Nucleus accumbens (tissue), 56 donors: ENCODE results near the gene FUOM.
"Not testable (repeated sequence)": the region's sequence is repeated elsewhere in the genome, so short reads cannot be mapped to it uniquely, and the experiment has no call there.

Experiments
- DNase-seq, 56 donors: peaks; one replicate each; lab custom pipeline; 2025; lab: John Stamatoyannopoulos, UW

Gene FUOM

GRCh38 chr10:133388973-133389818 is 31.4 kb upstream of the FUOM start:
- DNase-seq = no peak

GRCh38 chr10:133388236-133388972 is 30.6 kb upstream of the FUOM start:
- peak in 1 of 56 donors; percentile 11 for DNase-seq

GRCh38 chr10:133386951-133387350 is 29.1 kb upstream of the FUOM start:
- DNase-seq = not testable (repeated sequence)

GRCh38 chr10:133385214-133385613 is 27.4 kb upstream of the FUOM start:
- no peak for DNase-seq

- no peak for DNase-seq
Measured at GRCh38 chr10:133384071-133384470, 26.3 kb upstream of the FUOM start.

GRCh38 chr10:133383551-133383950 is 25.7 kb upstream of the FUOM start:
- DNase-seq = no peak

GRCh38 chr10:133381036-133381435 is 23.2 kb upstream of the FUOM start:
- no peak for DNase-seq

- DNase-seq = peak in 31 of 56 donors; percentile 11 to 62 (median 41)
Measured at GRCh38 chr10:133379801-133380666, 22.2 kb upstream of the FUOM start.

- peak in 46 of 56 donors; percentile 3 to 78 (median 53) for DNase-seq
Measured at GRCh38 chr10:133379152-133379800, 21.5 kb upstream of the FUOM start, which contains the start of gene PAOX. Gene PAOX, plus strand, starts transcription at chr10:133379262. Its CDS starts 55 bp downstream, at chr10:133379317.

- DNase-seq = peak in 49 of 56 donors; percentile 35 to 84 (median 64)
Measured at GRCh38 chr10:133378251-133379096, 20.7 kb upstream of the FUOM start.

GRCh38 chr10:133377818-133378250 is 20.0 kb upstream of the FUOM start:
- no peak for DNase-seq

GRCh38 chr10:133377025-133377817 is 19.4 kb upstream of the FUOM start:
- DNase-seq = no peak

- not testable (repeated sequence) for DNase-seq
Measured at GRCh38 chr10:133376183-133376582, 18.4 kb upstream of the FUOM start.

- DNase-seq = peak in 4 of 56 donors; percentile 14 to 32 (median 28)
Measured at GRCh38 chr10:133375357-133376115, 17.7 kb upstream of the FUOM start.

GRCh38 chr10:133373174-133374090 is 15.6 kb upstream of the FUOM start, which contains the start of gene ECHS1:
Gene ECHS1, minus strand, starts transcription at chr10:133373354. Its CDS starts 21 bp downstream, at chr10:133373333.
- DNase-seq = peak in 55 of 56 donors; percentile 45 to 97 (median 86)

- DNase-seq = no peak
Measured at GRCh38 chr10:133372507-133372906, 14.7 kb upstream of the FUOM start.
